Testis (tissue), 2 donors: ENCODE measurements around the gene ZNF423.

Source experiments
- CTCF ChIP-seq, 3 experiments: fragments of 450-650 bp in 2 of 3; fragments of 200-600 bp in 1 of 3; sonication (generic) in 1 of 3; IDR thresholded peaks; one replicate each; pipeline ENCODE4 v1.5.1; 2016 to 2019; ENCODE audit warnings: antibody characterized with exemption in 3 of 3, mild to moderate bottlenecking in 2 of 3, moderate library complexity in 1 of 3
- POLR2A ChIP-seq: fragments of 450-650 bp; IDR thresholded peaks from one replicate; pipeline ENCODE4 v1.6.1; 2017; ENCODE audit warnings: antibody characterized with exemption, mild to moderate bottlenecking, moderate library complexity

GRCh38 chr16:49809062-49809461 lies 46.9 kb downstream of the ZNF423 start:
- TF ChIP-seq CTCF (IDR thresholded peaks at IDR 0.05) (no peak), POLR2A (no peak)
